Eye (tissue), 1 donor: ENCODE data around the gene TGM6.
A peak's percentile ranks its signal among the peaks of the same experiment; 100 is the strongest.

Source experiments
- DNase-seq: peaks from one replicate; pipeline ENCODE4 v3.0.0-alpha.2; 2015

Gene TGM6

GRCh38 chr20:2459981-2460751 lies 79.5 kb downstream of the TGM6 start:
- no peak for DNase-seq

GRCh38 chr20:2460752-2461424 lies 80.2 kb downstream of the TGM6 start:
- DNase-seq, result no peak

GRCh38 chr20:2462484-2462883 lies 81.8 kb downstream of the TGM6 start:
- no peak for DNase-seq

- no peak for DNase-seq
These were observed 83.1 kb downstream of the TGM6 start for GRCh38 chr20:2463616-2464365.

GRCh38 chr20:2465100-2465499 lies 84.4 kb downstream of the TGM6 start:
- no peak for DNase-seq

DNA sequence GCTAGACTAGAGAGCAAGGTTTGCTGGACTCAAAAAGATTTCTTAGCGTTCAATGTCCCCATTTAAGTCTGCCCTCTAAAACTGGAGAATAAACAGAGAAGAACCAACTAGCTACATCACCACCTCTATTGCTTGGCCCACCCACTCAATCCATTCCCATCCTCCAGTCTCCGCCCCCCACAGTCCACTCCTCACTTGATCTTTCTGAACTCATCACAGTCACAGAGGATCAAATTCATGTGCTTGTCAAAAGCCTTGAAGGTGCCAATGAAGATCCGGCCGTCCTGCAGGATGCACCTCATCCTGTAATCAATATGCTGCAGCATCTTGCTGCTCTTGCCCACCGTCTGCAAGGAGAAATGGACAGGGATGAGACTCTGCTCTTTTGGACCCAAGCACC lies 86.7 kb downstream of the TGM6 start:
- no peak for DNase-seq

DNA sequence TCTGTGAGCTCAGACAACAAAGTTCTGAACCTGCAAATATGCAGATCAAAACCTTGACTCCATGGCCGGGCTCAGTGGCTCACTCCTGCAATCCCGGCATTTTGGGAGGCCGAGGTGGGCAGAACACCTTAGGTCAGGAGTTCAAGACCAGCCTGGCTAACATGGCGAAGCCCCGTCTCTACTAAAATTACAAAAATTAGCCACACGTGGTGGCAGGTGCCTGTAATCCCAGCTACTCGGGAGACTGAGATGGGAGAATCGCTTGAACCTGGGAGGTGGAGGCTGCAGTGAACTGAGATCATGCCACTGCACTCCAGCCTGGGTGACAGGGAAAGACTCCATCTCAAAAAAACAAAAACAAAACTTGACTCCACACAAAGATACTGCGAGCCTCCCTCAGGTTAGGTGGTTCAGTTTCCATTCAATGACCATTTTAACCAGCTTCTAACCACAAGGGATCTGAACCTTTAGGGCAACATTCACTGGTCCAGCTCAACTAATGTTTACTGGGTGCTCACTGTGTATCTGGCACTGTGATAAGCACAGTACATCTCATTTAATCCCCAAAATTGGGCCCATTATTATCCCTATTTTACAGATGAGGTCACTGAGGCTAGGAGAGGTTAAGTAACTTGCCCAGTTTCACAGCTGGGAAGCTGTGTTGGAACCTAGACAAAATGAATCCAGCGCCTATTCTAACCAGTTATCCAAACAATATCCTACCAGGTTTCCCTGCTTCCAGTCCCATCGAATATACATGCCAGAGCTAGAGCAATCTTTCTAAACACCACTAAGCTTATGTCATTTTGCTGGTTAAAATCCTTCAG lies 88.1 kb downstream of the TGM6 start:
- no peak for DNase-seq

- no peak for DNase-seq
These were observed 89.3 kb downstream of the TGM6 start for GRCh38 chr20:2469991-2470422.

DNA sequence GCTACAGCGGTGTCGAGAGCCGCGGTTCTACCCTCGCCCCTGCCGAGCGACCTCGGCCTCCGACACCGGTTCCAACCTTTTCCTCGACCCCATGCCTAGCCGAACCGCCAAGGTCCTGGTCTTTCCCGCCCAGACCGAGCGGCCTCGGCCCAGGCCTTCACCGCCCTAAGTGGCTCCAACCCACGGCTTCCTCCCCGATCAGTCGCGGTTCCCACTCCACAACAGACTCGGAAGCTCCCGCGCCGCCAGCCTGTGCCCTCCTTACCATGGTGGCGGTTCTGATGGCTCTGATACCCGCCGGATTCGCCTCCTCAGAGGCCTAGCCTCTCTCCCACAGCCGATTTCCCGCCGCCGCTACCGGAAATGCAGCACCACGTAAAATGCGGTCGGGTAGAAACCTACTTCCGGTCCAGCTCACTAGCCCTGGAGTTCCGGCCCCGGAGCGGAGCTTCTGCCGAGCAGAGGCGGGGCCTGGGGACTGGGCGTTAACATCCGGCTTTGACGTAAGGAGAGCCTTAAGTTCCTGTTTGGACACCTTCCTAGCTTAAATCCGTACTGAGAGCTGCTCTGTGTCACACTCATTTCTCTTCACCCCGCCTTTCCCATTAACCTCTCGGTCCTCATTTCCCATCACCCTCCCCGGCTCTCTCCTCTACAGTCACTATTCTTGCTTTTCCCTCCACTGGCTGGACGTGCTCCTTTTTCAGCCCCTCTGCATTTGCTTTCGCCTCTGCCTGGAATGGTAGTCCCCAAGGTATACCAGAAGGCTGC lies 89.9 kb downstream of the TGM6 start, which contains the start of gene SNRPB:
Gene SNRPB (minus strand): TSS at position 367 of the 771 bp plus-strand sequence. CDS start 99 bp downstream, at position 268.
- peak; percentile 99 for DNase-seq

DNA sequence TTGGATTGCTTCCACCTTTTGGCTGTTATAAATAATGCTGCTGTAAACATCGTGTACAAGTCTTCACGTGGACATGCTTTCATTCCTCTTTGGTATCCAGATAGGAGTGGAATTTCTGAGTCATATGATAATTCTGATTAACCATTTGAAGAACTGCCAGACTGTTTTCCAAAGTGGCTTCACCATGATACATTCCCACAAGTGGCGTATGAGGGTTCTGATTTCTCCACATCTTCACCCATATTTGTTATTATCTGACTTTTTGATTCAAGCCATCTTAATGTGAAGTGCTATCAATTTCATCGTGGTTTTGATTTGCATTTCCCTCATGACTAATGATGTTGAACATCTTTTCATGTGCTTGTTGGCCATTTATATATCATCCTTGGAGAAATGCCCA lies 92.8 kb downstream of the TGM6 start:
- no peak for DNase-seq

- DNase-seq, result no peak
These were observed 95.4 kb downstream of the TGM6 start for GRCh38 chr20:2475850-2476741.

DNA sequence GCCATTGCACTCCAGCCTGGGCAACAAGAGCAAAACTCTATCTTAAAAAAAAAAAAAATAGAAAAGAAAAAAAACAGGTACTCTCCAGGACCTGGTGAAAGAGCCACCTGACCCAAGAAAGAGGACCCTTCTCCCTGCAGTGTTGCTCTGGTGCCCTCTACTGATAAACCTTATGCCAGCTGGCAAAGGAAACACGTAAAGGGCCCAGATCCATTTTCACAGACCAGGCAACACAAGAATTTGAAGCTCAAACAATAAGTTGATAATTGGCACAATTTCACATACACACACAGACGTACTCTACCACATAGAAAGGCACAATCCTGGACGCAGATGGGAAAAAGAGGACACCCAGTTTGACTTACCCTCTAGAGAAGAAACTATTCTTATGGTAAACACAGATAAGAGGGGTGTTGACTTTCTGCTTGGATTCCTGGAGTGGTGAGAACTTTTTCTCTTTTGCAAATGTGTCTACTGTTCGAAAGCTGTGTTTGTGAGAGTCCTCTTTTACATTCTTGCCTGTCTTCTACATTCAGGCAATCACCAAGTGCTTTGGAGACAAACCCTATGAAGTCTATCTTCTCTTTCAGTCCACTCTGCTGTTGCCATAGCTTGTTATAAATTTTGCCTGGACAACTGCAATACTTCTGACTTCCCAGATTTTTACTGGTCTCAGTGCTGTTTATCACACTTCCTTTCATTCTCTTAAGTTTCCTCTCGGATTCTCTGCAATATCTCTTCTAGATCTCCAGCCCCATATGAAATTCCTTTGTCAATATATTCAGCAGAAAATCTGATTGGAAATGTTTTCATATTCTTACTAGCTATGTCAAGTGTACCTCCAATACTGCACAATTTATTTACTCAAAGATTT lies 96.3 kb downstream of the TGM6 start:
- no peak for DNase-seq

GRCh38 chr20:2480381-2480780 lies 99.7 kb downstream of the TGM6 start:
- no peak for DNase-seq
